Esophagus muscularis mucosa (tissue), 3 donors: ENCODE results near the gene CYSLTR2.

Experiments
- CTCF ChIP-seq, 3 experiments: fragments of 200-600 bp in 2 of 3; fragments of 450-650 bp in 1 of 3; sonication (generic) in 2 of 3; IDR thresholded peaks; one replicate each; pipeline ENCODE4 v1.5.1; 2017 to 2019; ENCODE audit warnings: antibody characterized with exemption in 3 of 3, mild to moderate bottlenecking in 2 of 3, moderate library complexity in 1 of 3
- POLR2A ChIP-seq: fragments of 450-650 bp; IDR thresholded peaks from one replicate; pipeline ENCODE4 v1.6.1; 2017; ENCODE audit warnings: antibody characterized with exemption, moderate library complexity, mild to moderate bottlenecking, low read depth

DNA sequence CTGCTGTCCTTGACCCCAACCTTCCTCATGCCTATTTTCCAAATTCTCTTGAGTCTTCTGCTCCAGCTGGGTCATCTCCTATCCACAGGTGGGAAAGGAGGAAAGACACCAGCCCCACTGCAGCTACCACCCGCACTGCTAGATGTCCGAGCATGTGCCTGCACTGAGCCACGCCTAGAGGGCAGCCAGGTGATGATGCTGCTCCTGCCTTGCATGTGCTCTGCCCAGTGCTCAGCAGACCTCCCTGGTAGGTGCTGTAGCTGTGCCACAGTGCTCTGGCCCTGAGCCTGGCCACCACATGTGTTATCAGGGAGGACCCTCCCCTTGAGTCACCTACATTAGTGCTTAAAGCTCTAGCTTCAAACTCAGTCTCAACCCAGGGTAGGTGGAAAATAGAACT lies 6.9 kb upstream of the CYSLTR2 start:
- TF ChIP-seq CTCF (IDR thresholded peaks at IDR 0.05): no peak
- no peak for TF ChIP-seq POLR2A
